WTC11 (cell line): ENCODE results near the gene CLIC1. TPM values are rescaled to one million over a fixed set of nuclear protein-coding genes. Genes with fewer than 3 reads are reported as not detected.

Experiments used
- ATAC-seq: fragments of 200-7000 bp; cut with Tn5 transposase; 2 replicates; pipeline ENCODE4 v1.10.0; 2021; ENCODE audit warnings: mild to moderate bottlenecking, moderate library complexity
- CTCF ChIA-PET: fragments of 300-600 bp; sonication (Branson Sonifier 250); formaldehyde crosslinking; loops from one replicate; lab custom pipeline; 2021; ENCODE audit warnings: antibody characterized with exemption; lab: Charles Lee
- POLR2A ChIA-PET: fragments of 350-600 bp; sonication (Branson Sonifier 250); formaldehyde crosslinking; loops from one replicate; lab custom pipeline; 2021; ENCODE audit warnings: antibody characterized with exemption; lab: Charles Lee
- DNase-seq: peaks from one replicate; pipeline ENCODE4 v3.0.0; 2021; ENCODE audit warnings: low spot score
- H3K27ac Mint-ChIP-seq: 2 replicates; pipeline ENCODE4 v1.8.0; 2021; ENCODE audit warnings: mixed read lengths
- H3K27me3 Mint-ChIP-seq: 2 replicates; pipeline ENCODE4 v1.8.0; 2021; ENCODE audit warnings: low read depth, mild to moderate bottlenecking, moderate library complexity, mixed read lengths
- H3K36me3 Mint-ChIP-seq: 2 replicates; pipeline ENCODE4 v1.8.0; 2021; ENCODE audit warnings: mixed read lengths
- H3K4me1 Mint-ChIP-seq: 2 replicates; pipeline ENCODE4 v1.8.0; 2022; ENCODE audit warnings: mixed read lengths
- H3K4me3 Mint-ChIP-seq: 2 replicates; pipeline ENCODE4 v1.8.0; 2021; ENCODE audit warnings: mild to moderate bottlenecking, moderate library complexity, mixed read lengths
- H3K9me3 Mint-ChIP-seq: 2 replicates; pipeline ENCODE4 v1.8.0; 2021; ENCODE audit warnings: mixed read lengths
- ATF2 ChIP-seq: sonication (generic); formaldehyde crosslinking; IDR thresholded peaks from 2 replicates; pipeline ENCODE4 v1.8.1; 2022; ENCODE audit warnings: low read depth, missing genetic modification reagents, borderline replicate concordance
- ATF3 ChIP-seq: sonication (generic); formaldehyde crosslinking; conservative IDR thresholded peaks from 2 replicates; pipeline ENCODE4 v1.8.1; 2022; ENCODE audit warnings: mild to moderate bottlenecking, missing genetic modification reagents
- ELF4 ChIP-seq: sonication (generic); formaldehyde crosslinking; IDR thresholded peaks from 2 replicates; pipeline ENCODE4 v1.8.1; 2022; ENCODE audit warnings: low read depth, mild to moderate bottlenecking, moderate library complexity, missing genetic modification reagents
- ESRRA ChIP-seq: sonication (generic); formaldehyde crosslinking; IDR thresholded peaks from 2 replicates; pipeline ENCODE4 v1.8.1; 2022; ENCODE audit warnings: mild to moderate bottlenecking, missing genetic modification reagents, borderline replicate concordance
- GABPB1 ChIP-seq: sonication (generic); formaldehyde crosslinking; IDR thresholded peaks from 2 replicates; pipeline ENCODE4 v1.8.1; 2023; ENCODE audit warnings: mild to moderate bottlenecking, missing genetic modification reagents
- GTF2I ChIP-seq: fragments of 250-450 bp; sonication (Bioruptor Pico); conservative IDR thresholded peaks from 2 replicates; pipeline ENCODE4 v1.4.0; 2021; ENCODE audit warnings: mild to moderate bottlenecking
- HMGXB4 ChIP-seq: sonication (generic); formaldehyde crosslinking; IDR thresholded peaks from 2 replicates; pipeline ENCODE4 v1.8.1; 2023; ENCODE audit warnings: mild to moderate bottlenecking, moderate library complexity, missing genetic modification reagents
- MXD4 ChIP-seq: fragments of 250-450 bp; sonication (Bioruptor Pico); IDR thresholded peaks from 2 replicates; pipeline ENCODE4 v1.8.0; 2021; ENCODE audit warnings: mild to moderate bottlenecking, moderate library complexity, borderline replicate concordance
- NFYB ChIP-seq: sonication (generic); formaldehyde crosslinking; conservative IDR thresholded peaks from 2 replicates; pipeline ENCODE4 v1.8.0; 2022; ENCODE audit warnings: low read depth, missing genetic modification reagents
- NR1H2 ChIP-seq: sonication (generic); formaldehyde crosslinking; IDR thresholded peaks from 2 replicates; pipeline ENCODE4 v1.9.0; 2021; ENCODE audit warnings: mild to moderate bottlenecking, moderate library complexity, missing genetic modification reagents
- RORB ChIP-seq: fragments of 250-450 bp; sonication (Bioruptor Pico); IDR thresholded peaks from 2 replicates; pipeline ENCODE4 v1.9.0; 2021; ENCODE audit warnings: mild to moderate bottlenecking
- TP53 ChIP-seq: sonication (generic); formaldehyde crosslinking; IDR thresholded peaks from 2 replicates; pipeline ENCODE4 v1.8.1; 2023; ENCODE audit warnings: mild to moderate bottlenecking, missing genetic modification reagents
- ZBTB43 ChIP-seq: sonication (generic); formaldehyde crosslinking; IDR thresholded peaks from 2 replicates; pipeline ENCODE4 v1.8.1; 2023; ENCODE audit warnings: mild to moderate bottlenecking, missing genetic modification reagents
- ZNF317 ChIP-seq: sonication (generic); formaldehyde crosslinking; IDR thresholded peaks from 2 replicates; pipeline ENCODE4 v1.8.1; 2023; ENCODE audit warnings: low read depth, mild to moderate bottlenecking, moderate library complexity, missing genetic modification reagents, borderline replicate concordance
- ZNF423 ChIP-seq: fragments of 250-450 bp; sonication (Bioruptor Pico); IDR thresholded peaks from 2 replicates; pipeline ENCODE4 v2.1.2; 2022; ENCODE audit warnings: mild to moderate bottlenecking, moderate library complexity
- ZNF512 ChIP-seq: sonication (generic); formaldehyde crosslinking; IDR thresholded peaks from 2 replicates; pipeline ENCODE4 v1.8.1; 2022; ENCODE audit warnings: missing genetic modification reagents, borderline replicate concordance
- ZNF671 ChIP-seq: fragments of 250-450 bp; sonication (Bioruptor Pico); IDR thresholded peaks from 2 replicates; pipeline ENCODE4 v1.8.0; 2021; ENCODE audit warnings: mild to moderate bottlenecking
- total RNA-seq: library from RNA; stranded (reverse); gene quantifications from 3 replicates; pipeline ENCODE4 v1.2.3, GENCODE V29; 2021
- TF ChIP-seq, protein P1 (sequence below): fragments of 250-450 bp; sonication (Bioruptor Pico); IDR thresholded peaks from 2 replicates; pipeline ENCODE4 v1.9.0; 2021; ENCODE audit warnings: mild to moderate bottlenecking, borderline replicate concordance
- TF ChIP-seq, protein P2 (sequence below): sonication (generic); formaldehyde crosslinking; IDR thresholded peaks from 2 replicates; pipeline ENCODE4 v1.8.1; 2022; ENCODE audit warnings: low read depth, mild to moderate bottlenecking, moderate library complexity, missing genetic modification reagents, borderline replicate concordance
- TF ChIP-seq, protein P3 (sequence below): sonication (generic); formaldehyde crosslinking; IDR thresholded peaks from 2 replicates; pipeline ENCODE4 v1.8.0; 2022; ENCODE audit warnings: mild to moderate bottlenecking, missing genetic modification reagents
- TF ChIP-seq, protein P4 (sequence below): fragments of 250-450 bp; sonication (Bioruptor Pico); IDR thresholded peaks from 2 replicates; pipeline ENCODE4 v2.1.2; 2022; ENCODE audit warnings: mild to moderate bottlenecking, moderate library complexity

Gene CLIC1
- total RNA-seq, 1 experiment from 2014 or later = 244 TPM

DNA sequence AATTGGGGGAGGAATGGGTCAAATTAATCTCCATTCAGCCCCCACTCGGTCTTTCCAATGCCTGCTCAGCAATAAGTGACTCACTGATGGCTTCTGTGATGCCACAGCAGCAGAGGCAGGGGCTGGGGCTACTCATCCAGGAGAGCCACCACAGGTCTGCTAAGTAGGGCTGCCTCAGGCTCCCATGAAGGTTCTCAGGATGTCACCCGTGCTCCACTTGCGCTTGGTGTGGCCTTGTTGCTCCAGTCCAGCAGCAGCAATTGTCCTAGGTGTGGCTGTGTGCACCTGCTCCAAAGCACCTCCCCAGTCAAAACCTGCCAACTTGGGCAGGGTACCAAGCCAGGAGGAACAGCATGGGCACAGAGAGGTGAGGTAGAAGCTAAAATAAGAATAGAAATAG lies 14.2 kb downstream of the CLIC1 start (continued):
- TF ChIP-seq, protein P1, sequence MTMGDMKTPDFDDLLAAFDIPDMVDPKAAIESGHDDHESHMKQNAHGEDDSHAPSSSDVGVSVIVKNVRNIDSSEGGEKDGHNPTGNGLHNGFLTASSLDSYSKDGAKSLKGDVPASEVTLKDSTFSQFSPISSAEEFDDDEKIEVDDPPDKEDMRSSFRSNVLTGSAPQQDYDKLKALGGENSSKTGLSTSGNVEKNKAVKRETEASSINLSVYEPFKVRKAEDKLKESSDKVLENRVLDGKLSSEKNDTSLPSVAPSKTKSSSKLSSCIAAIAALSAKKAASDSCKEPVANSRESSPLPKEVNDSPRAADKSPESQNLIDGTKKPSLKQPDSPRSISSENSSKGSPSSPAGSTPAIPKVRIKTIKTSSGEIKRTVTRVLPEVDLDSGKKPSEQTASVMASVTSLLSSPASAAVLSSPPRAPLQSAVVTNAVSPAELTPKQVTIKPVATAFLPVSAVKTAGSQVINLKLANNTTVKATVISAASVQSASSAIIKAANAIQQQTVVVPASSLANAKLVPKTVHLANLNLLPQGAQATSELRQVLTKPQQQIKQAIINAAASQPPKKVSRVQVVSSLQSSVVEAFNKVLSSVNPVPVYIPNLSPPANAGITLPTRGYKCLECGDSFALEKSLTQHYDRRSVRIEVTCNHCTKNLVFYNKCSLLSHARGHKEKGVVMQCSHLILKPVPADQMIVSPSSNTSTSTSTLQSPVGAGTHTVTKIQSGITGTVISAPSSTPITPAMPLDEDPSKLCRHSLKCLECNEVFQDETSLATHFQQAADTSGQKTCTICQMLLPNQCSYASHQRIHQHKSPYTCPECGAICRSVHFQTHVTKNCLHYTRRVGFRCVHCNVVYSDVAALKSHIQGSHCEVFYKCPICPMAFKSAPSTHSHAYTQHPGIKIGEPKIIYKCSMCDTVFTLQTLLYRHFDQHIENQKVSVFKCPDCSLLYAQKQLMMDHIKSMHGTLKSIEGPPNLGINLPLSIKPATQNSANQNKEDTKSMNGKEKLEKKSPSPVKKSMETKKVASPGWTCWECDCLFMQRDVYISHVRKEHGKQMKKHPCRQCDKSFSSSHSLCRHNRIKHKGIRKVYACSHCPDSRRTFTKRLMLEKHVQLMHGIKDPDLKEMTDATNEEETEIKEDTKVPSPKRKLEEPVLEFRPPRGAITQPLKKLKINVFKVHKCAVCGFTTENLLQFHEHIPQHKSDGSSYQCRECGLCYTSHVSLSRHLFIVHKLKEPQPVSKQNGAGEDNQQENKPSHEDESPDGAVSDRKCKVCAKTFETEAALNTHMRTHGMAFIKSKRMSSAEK (CRISPR knock-in tag) = no peak
- TF ChIP-seq, protein P2, sequence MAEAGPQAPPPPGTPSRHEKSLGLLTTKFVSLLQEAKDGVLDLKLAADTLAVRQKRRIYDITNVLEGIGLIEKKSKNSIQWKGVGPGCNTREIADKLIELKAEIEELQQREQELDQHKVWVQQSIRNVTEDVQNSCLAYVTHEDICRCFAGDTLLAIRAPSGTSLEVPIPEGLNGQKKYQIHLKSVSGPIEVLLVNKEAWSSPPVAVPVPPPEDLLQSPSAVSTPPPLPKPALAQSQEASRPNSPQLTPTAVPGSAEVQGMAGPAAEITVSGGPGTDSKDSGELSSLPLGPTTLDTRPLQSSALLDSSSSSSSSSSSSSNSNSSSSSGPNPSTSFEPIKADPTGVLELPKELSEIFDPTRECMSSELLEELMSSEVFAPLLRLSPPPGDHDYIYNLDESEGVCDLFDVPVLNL (CRISPR knock-in tag) = no peak
- TF ChIP-seq ATF2 (CRISPR knock-in tag) (no peak), NR1H2 (CRISPR knock-in tag) (no peak), TP53 (CRISPR knock-in tag) (no peak), GABPB1 (CRISPR knock-in tag) (no peak), MXD4 (no peak)
- TF ChIP-seq, protein P3, sequence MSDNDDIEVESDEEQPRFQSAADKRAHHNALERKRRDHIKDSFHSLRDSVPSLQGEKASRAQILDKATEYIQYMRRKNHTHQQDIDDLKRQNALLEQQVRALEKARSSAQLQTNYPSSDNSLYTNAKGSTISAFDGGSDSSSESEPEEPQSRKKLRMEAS (CRISPR knock-in tag) = no peak

DNA sequence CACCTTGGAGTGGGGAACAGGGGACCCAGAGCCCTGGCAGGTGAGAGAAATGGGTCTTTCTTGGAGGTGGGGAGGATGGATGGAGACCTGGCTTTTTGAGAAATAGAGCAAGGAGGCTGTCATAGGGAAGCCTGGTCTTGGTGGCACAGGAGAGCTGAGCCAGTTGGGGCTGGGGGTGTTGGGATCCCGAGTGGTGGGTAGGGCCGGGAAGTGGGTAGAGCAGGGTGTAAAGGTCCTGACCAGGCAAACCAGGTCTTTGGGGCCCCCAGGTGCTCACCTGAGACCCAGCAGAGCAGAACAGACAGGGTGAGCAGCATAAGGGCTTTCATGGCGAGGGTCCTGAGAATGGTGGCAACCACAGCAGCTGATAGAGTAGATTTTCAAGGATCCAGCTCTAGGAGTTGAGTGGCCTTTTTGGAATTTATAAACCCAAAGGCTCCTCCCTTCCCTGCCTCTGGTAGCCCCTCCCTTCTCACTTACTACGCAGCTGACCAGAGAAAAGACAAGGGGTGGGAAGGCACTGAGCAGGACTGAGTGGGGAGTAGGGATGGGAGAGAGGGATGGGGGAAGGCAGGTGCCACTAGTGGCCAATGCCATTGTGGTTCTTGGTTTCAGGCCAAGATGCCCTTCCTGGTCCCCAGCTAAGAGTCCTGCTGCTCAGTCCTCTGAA lies 14.8 kb downstream of the CLIC1 start, which contains the start of gene LY6G6C:
Gene LY6G6C, minus strand, starts transcription at position 396 of the 670 bp plus-strand sequence. Its CDS starts 67 bp downstream, at position 329.
- CTCF ChIA-PET = interaction anchor here (0.8 kb wide), 1 partner anchor 22 kb away, joined by 3 read pairs; no protein-coding TSS in a partner anchor
- TF ChIP-seq ZNF512 (CRISPR knock-in tag) (no peak), RORB (CRISPR knock-in tag) (no peak), ZNF317 (CRISPR knock-in tag) (no peak), ATF3 (CRISPR knock-in tag) (no peak), NFYB (CRISPR knock-in tag) (no peak), HMGXB4 (no peak), GTF2I (CRISPR knock-in tag) (no peak), ELF4 (CRISPR knock-in tag) (no peak), ZNF423 (CRISPR knock-in tag) (no peak), ESRRA (CRISPR knock-in tag) (no peak), ZBTB43 (CRISPR knock-in tag) (no peak), ZNF671 (CRISPR knock-in tag) (no peak)
- TF ChIP-seq, protein P3 (CRISPR knock-in tag) = no peak
- TF ChIP-seq, protein P4, sequence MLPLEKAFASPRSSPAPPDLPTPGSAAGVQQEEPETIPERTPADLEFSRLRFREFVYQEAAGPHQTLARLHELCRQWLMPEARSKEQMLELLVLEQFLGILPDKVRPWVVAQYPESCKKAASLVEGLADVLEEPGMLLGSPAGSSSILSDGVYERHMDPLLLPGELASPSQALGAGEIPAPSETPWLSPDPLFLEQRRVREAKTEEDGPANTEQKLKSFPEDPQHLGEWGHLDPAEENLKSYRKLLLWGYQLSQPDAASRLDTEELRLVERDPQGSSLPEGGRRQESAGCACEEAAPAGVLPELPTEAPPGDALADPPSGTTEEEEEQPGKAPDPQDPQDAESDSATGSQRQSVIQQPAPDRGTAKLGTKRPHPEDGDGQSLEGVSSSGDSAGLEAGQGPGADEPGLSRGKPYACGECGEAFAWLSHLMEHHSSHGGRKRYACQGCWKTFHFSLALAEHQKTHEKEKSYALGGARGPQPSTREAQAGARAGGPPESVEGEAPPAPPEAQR = no peak

More for the DNA sequence above, 14.8 kb downstream of the CLIC1 start, which contains the start of gene LY6G6C:
- POLR2A ChIA-PET = no interaction called here
- DNase-seq (no peak), ATAC-seq (no peak)
- Mint-ChIP-seq H3K4me3 (no peak within 1 kb of the TSS), H3K36me3 (peaks cover 2% of the 10 kb centered on the region), H3K9me3 (no peaks in the 10 kb centered on the region), H3K4me1 (peaks cover 19% of the 10 kb centered on the region), H3K27ac (no peak within 1 kb of the TSS; the same call in 1 of the 2 replicates), H3K27me3 (peaks cover 4% of the 10 kb centered on the region; the same call in 1 of the 2 replicates)
